ENCODE measurements around the gene PCDHGA7. TPM values are rescaled to one million over a fixed set of nuclear protein-coding genes. Genes with fewer than 3 reads are reported as not detected.
"Not testable (repeated sequence)": the region's sequence is repeated elsewhere in the genome, so short reads cannot be mapped to it uniquely, and the experiment has no call there.

Gene PCDHGA7
- total RNA-seq, 1 donor from 2014 or later = 0.31 TPM

DNA sequence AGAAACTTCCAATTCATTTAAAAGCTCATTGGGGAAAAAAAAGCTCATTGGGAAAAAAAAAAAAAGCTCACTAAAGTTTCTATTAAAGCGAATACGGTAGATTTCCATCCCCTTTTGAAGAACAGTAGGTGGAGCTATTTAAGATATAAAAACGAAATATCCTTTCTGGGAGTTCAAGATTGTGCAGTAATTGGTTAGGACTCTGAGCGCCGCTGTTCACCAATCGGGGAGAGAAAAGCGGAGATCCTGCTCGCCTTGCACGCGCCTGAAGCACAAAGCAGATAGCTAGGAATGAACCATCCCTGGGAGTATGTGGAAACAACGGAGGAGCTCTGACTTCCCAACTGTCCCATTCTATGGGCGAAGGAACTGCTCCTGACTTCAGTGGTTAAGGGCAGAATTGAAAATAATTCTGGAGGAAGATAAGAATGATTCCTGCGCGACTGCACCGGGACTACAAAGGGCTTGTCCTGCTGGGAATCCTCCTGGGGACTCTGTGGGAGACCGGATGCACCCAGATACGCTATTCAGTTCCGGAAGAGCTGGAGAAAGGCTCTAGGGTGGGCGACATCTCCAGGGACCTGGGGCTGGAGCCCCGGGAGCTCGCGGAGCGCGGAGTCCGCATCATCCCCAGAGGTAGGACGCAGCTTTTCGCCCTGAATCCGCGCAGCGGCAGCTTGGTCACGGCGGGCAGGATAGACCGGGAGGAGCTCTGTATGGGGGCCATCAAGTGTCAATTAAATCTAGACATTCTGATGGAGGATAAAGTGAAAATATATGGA, 48.0 kb downstream of the PCDHGA7 start, which contains the start of gene PCDHGA12:
Gene PCDHGA12, plus strand, starts transcription at position 176 of the 782 bp plus-strand sequence. Its CDS starts 253 bp downstream, at position 429.
- Mint-ChIP-seq H3K9me3 (peaks cover 16% of the 10 kb centered on the region), H3K36me3 (peaks cover 44% of the 10 kb centered on the region), H3K27ac (no peak within 1 kb of the TSS), H3K4me1 (ENCODE audit: unreplicated experiment) (no peaks in the 10 kb centered on the region), H3K4me3 (no peak within 1 kb of the TSS), H3K27me3 (no peaks in the 10 kb centered on the region)
- TF ChIP-seq CTCF (conservative IDR thresholded peaks at IDR 0.05) = no peak
- no peak for DNase-seq (ENCODE audit: extremely low spot score, unreplicated experiment)

DNA sequence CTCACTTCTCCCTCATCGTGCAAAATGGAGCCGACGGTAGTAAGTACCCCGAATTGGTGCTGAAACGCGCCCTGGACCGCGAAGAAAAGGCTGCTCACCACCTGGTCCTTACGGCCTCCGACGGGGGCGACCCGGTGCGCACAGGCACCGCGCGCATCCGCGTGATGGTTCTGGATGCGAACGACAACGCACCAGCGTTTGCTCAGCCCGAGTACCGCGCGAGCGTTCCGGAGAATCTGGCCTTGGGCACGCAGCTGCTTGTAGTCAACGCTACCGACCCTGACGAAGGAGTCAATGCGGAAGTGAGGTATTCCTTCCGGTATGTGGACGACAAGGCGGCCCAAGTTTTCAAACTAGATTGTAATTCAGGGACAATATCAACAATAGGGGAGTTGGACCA, 48.7 kb downstream of the PCDHGA7 start:
- peaks cover 40% of the 10 kb centered on the region for H3K36me3 Mint-ChIP-seq
- H3K9me3 Mint-ChIP-seq = peaks cover 19% of the 10 kb centered on the region
- TF ChIP-seq CTCF (conservative IDR thresholded peaks at IDR 0.05) = no peak
- H3K27ac Mint-ChIP-seq = no peak overlapping the region
- no peak overlapping the region for H3K4me3 Mint-ChIP-seq
- no peak for DNase-seq (ENCODE audit: extremely low spot score, unreplicated experiment)
- H3K4me1 Mint-ChIP-seq (ENCODE audit: unreplicated experiment) = no peaks in the 10 kb centered on the region
- H3K27me3 Mint-ChIP-seq = no peaks in the 10 kb centered on the region

- H3K4me1 Mint-ChIP-seq (ENCODE audit: unreplicated experiment); DNase-seq (ENCODE audit: extremely low spot score, unreplicated experiment); H3K27ac Mint-ChIP-seq; H3K4me3 Mint-ChIP-seq; H3K27me3 Mint-ChIP-seq: not testable (repeated sequence)
- Mint-ChIP-seq H3K36me3 (peaks cover 43% of the 10 kb centered on the region), H3K9me3 (peaks cover 14% of the 10 kb centered on the region)
Measured at GRCh38 chr5:141432308-141432707, 49.8 kb downstream of the PCDHGA7 start.

DNA sequence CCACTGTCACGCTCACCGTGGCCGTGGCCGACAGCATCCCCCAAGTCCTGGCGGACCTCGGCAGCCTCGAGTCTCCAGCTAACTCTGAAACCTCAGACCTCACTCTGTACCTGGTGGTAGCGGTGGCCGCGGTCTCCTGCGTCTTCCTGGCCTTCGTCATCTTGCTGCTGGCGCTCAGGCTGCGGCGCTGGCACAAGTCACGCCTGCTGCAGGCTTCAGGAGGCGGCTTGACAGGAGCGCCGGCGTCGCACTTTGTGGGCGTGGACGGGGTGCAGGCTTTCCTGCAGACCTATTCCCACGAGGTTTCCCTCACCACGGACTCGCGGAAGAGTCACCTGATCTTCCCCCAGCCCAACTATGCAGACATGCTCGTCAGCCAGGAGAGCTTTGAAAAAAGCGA, 50.2 kb downstream of the PCDHGA7 start:
- not testable (repeated sequence) for DNase-seq (ENCODE audit: extremely low spot score, unreplicated experiment); H3K27ac Mint-ChIP-seq; H3K27me3 Mint-ChIP-seq; H3K4me1 Mint-ChIP-seq (ENCODE audit: unreplicated experiment); H3K4me3 Mint-ChIP-seq
- H3K36me3 Mint-ChIP-seq = peaks cover 43% of the 10 kb centered on the region
- H3K9me3 Mint-ChIP-seq = peaks cover 14% of the 10 kb centered on the region

DNA sequence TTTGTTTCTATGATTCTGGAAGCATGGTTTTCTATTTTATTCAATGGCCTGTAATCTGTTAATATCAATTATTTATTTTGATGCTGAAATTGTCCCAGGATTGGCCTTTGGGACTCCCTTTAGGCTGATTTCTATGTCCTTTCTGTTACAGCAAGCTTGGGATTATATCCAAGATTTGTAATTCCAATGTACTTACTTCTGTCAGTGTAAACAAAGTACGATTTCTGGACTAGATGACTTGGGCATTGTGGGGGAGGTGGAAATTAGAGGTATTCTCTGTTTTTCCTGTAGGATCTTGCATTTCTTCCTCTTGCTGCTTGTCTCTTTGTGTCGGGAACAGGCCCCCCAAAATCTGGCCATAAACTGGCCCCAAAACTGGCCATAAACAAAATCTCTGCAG, 51.5 kb downstream of the PCDHGA7 start:
- Mint-ChIP-seq H3K36me3 (peaks cover 37% of the 10 kb centered on the region), H3K27me3 (no peaks in the 10 kb centered on the region), H3K4me3 (no peak overlapping the region), H3K4me1 (ENCODE audit: unreplicated experiment) (no peaks in the 10 kb centered on the region), H3K27ac (no peak overlapping the region), H3K9me3 (peaks cover 10% of the 10 kb centered on the region)
- no peak for TF ChIP-seq CTCF (conservative IDR thresholded peaks at IDR 0.05)
- DNase-seq (ENCODE audit: extremely low spot score, unreplicated experiment) = no peak

Other genes with a start within 250 kb of the PCDHGA7 start
- gene PCDHB5, start 247.5 kb upstream of the PCDHGA7 start, total RNA-seq (ENCODE audit: low replicate concordance) = 7.3 and 28.8 TPM in 2 replicates
- gene PCDHB6, start 232.7 kb upstream of the PCDHGA7 start, total RNA-seq (ENCODE audit: low replicate concordance) = 0.80 and 0.95 TPM in 2 replicates
- gene PCDHB7, start 210.1 kb upstream of the PCDHGA7 start, total RNA-seq (ENCODE audit: low replicate concordance) = 0.29 and 0.63 TPM in 2 replicates
- 0.99 and 3.9 TPM in 2 replicates for gene PCDHB8, start 205.0 kb upstream of the PCDHGA7 start, total RNA-seq (ENCODE audit: low replicate concordance)
- gene PCDHB16, start 200.4 kb upstream of the PCDHGA7 start, total RNA-seq (ENCODE audit: low replicate concordance) = 3.1 and 6.9 TPM in 2 replicates
- gene PCDHB9, start 195.6 kb upstream of the PCDHGA7 start, total RNA-seq (ENCODE audit: low replicate concordance) = 2.2 and 2.8 TPM in 2 replicates
- 2.1 and 3.2 TPM in 2 replicates for gene PCDHB10, start 190.4 kb upstream of the PCDHGA7 start, total RNA-seq (ENCODE audit: low replicate concordance)
- gene PCDHB11, start 183.1 kb upstream of the PCDHGA7 start, total RNA-seq (ENCODE audit: low replicate concordance) = 2.0 and 3.3 TPM in 2 replicates
- gene PCDHB12, start 174.0 kb upstream of the PCDHGA7 start, total RNA-seq (ENCODE audit: low replicate concordance) = 1.4 and 2.3 TPM in 2 replicates
- 2.3 and 4.7 TPM in 2 replicates for gene PCDHB13, start 168.8 kb upstream of the PCDHGA7 start, total RNA-seq (ENCODE audit: low replicate concordance)
- 3.1 and 3.7 TPM in 2 replicates for gene PCDHB14, start 159.4 kb upstream of the PCDHGA7 start, total RNA-seq (ENCODE audit: low replicate concordance)
- gene PCDHB15, start 137.3 kb upstream of the PCDHGA7 start, total RNA-seq (ENCODE audit: low replicate concordance) = 3.3 and 3.8 TPM in 2 replicates
- gene SLC25A2, start 78.7 kb upstream of the PCDHGA7 start, total RNA-seq (ENCODE audit: low replicate concordance) = 0.45 and 0.92 TPM in 2 replicates
- 87.0 and 92.0 TPM in 2 replicates for gene TAF7, start 62.0 kb upstream of the PCDHGA7 start, total RNA-seq (ENCODE audit: low replicate concordance)
- gene PCDHGA1, start 52.2 kb upstream of the PCDHGA7 start, total RNA-seq (ENCODE audit: low replicate concordance) = 0.31 and 0.74 TPM in 2 replicates
- 0.17 and 0.69 TPM in 2 replicates for gene PCDHGA2, start 44.0 kb upstream of the PCDHGA7 start, total RNA-seq (ENCODE audit: low replicate concordance)
- 0.27 and 2.3 TPM in 2 replicates for gene PCDHGA3, start 38.9 kb upstream of the PCDHGA7 start, total RNA-seq (ENCODE audit: low replicate concordance)
- gene PCDHGB1, start 32.6 kb upstream of the PCDHGA7 start, total RNA-seq (ENCODE audit: low replicate concordance) = 1.1 and 1.8 TPM in 2 replicates
- 0.75 and 1.5 TPM in 2 replicates for gene PCDHGA4, start 27.7 kb upstream of the PCDHGA7 start, total RNA-seq (ENCODE audit: low replicate concordance)
- 0.94 and 0.95 TPM in 2 replicates for gene PCDHGB2, start 22.7 kb upstream of the PCDHGA7 start, total RNA-seq (ENCODE audit: low replicate concordance)
- gene PCDHGA5, start 18.6 kb upstream of the PCDHGA7 start, total RNA-seq (ENCODE audit: low replicate concordance) = 0.39 and 0.88 TPM in 2 replicates
- 0.39 and 1.2 TPM in 2 replicates for gene PCDHGB3, start 12.5 kb upstream of the PCDHGA7 start, total RNA-seq (ENCODE audit: low replicate concordance)
- 0.41 and 0.86 TPM in 2 replicates for gene PCDHGA6, start 8.9 kb upstream of the PCDHGA7 start, total RNA-seq (ENCODE audit: low replicate concordance)
- 13.0 and 15.6 TPM in 2 replicates for gene PCDHGB4, start 5.0 kb downstream of the PCDHGA7 start, total RNA-seq (ENCODE audit: low replicate concordance)
- 1.3 and 2.1 TPM in 2 replicates for gene PCDHGA8, start 9.9 kb downstream of the PCDHGA7 start, total RNA-seq (ENCODE audit: low replicate concordance)
- gene PCDHGB5, start 15.2 kb downstream of the PCDHGA7 start, total RNA-seq (ENCODE audit: low replicate concordance) = 2.6 and 8.1 TPM in 2 replicates
- gene PCDHGA9, start 20.0 kb downstream of the PCDHGA7 start, total RNA-seq (ENCODE audit: low replicate concordance) = 0.97 and 2.2 TPM in 2 replicates
- 4.9 and 39.4 TPM in 2 replicates for gene PCDHGB6, start 25.3 kb downstream of the PCDHGA7 start, total RNA-seq (ENCODE audit: low replicate concordance)
- gene PCDHGA10, start 30.2 kb downstream of the PCDHGA7 start, total RNA-seq (ENCODE audit: low replicate concordance) = 9.8 and 18.5 TPM in 2 replicates
- 4.4 and 8.5 TPM in 2 replicates for gene PCDHGB7, start 34.9 kb downstream of the PCDHGA7 start, total RNA-seq (ENCODE audit: low replicate concordance)
- gene PCDHGA11, start 38.3 kb downstream of the PCDHGA7 start, total RNA-seq (ENCODE audit: low replicate concordance) = 2.6 TPM in 2 replicates
- gene PCDHGA12, start 47.8 kb downstream of the PCDHGA7 start, total RNA-seq (ENCODE audit: low replicate concordance) = 1.2 and 1.7 TPM in 2 replicates
- 11.0 and 60.3 TPM in 2 replicates for gene PCDHGC3, start 93.2 kb downstream of the PCDHGA7 start, total RNA-seq (ENCODE audit: low replicate concordance)
- 0.38 and 4.0 TPM in 2 replicates for gene PCDHGC4, start 102.3 kb downstream of the PCDHGA7 start, total RNA-seq (ENCODE audit: low replicate concordance)
- gene PCDHGC5, start 106.3 kb downstream of the PCDHGA7 start, total RNA-seq (ENCODE audit: low replicate concordance) = 0.45 and 1.9 TPM in 2 replicates
- gene DIAPH1, start 236.3 kb downstream of the PCDHGA7 start, total RNA-seq (ENCODE audit: low replicate concordance) = 79.6 and 103 TPM in 2 replicates

All from type B pancreatic cell (in vitro differentiated cells).